GM19025 (cell line): Measurements from ENCODE around the gene ATOH8.
"Not testable (repeated sequence)": the region's sequence is repeated elsewhere in the genome, so short reads cannot be mapped to it uniquely, and the experiment has no call there.

Experiments
- ATAC-seq: cut with Tn5 transposase; IDR thresholded peaks from one replicate; pipeline ENCODE4 v1.9.1; 2021; ENCODE audit warnings: mild to moderate bottlenecking, low read depth, moderate library complexity; ENCODE audit not compliant: unreplicated experiment

The ATOH8 gene

DNA sequence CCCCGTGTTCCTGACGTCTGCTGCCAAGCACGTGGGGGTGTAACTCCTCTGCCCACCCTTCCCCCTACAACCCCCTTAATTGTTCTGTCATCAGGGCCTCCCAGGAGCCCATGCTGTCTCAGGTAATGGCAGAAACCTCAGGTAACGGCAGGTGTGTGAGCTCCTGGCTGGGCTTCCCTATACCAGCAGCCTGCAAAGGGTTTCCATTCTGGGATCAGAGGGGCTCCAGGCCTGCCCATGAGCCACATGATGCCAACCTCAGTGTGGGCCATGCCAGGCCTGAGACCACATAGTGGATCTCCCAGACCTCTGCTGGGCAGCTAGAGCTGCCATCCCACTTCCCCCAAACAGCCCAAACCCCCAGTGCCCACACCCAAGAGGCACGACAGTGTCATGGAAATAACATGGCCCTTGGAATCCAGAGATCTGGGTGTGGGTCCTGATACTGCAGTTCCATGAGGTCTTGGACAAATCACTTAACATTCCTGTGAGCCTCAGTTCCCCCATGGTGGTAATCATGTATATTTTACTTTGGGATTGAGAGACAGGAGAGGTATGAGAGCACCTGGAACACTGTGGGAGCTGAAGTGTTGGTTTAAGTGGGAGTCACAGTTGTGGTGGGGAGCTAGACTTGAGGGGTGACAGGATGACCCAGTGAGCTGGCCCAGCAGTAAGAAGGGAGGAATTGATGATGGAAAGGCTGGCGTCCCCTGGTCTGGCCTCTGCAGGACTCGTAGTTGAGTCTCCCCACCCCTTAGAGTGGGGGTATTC is 59.6 kb downstream of the ATOH8 start:
- ATAC-seq = no peak

GRCh38 chr2:85813982-85814801 is 60.4 kb downstream of the ATOH8 start:
- ATAC-seq = no peak

GRCh38 chr2:85814802-85815550 is 61.2 kb downstream of the ATOH8 start:
- no peak for ATAC-seq

GRCh38 chr2:85819811-85820510 is 66.2 kb downstream of the ATOH8 start:
- ATAC-seq = no peak

DNA sequence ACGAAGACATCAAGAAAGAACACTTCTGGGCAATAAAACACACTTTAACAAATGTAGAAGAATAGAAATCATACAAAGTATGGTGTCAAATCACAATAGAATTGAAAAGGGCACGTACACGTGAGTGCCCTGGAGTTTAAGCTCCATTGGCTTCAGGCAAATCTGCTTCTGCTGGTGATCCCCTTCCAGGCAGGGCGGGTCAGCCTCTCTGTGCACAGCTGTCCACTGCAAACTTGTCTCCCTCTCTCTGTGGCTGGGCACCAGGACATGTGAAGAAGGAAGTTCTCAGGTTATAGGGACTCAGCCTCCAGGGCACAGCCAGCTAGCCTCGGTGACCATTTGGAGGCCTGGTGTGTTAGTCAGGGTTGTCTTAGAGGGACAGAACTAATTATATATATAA is 69.0 kb downstream of the ATOH8 start:
- no peak for ATAC-seq

- no peak for ATAC-seq
Observed at GRCh38 chr2:85823951-85824350, 70.2 kb downstream of the ATOH8 start.

DNA sequence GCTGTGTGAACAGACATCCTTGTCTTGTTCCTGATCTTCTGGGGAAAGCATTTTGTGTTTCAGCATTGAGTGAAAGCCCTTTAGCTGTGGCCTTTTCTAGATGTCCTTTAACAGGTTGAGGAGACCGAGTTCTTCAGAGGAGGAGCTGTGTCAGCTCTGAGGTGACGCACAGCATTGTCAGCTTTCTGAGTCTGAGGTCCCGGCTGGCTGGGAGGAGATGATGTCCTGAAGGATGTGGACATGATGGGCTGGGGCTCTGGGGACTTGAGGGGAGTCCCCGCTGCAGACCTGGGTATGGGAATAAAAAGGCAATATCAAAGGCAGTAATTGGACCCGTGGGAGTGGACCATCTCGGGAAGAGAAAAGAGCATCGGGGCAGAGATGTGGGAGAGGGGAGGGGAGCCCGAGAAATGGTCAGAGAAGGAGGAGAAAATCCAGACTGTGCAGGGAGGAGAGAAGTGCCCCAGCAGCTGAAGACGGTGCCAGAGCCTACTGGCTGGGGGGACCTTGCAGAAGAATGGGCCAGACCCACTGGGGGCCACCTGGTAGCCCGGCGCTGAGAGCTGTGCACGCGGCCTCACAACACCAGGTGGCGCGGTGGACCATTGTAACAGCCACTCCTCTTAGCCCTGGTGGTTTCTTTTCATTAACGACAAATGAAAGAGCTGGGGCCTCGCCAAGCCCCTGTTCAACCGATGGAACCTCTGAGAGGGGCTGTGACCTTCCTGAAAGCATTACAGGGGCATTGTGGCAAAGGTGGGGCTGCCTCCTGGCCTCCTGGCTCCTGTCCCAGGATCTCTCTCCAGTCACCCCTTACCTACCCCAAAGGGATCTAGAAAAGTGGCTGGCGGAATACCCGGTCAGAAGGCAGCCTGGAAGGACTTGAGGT is 73.4 kb downstream of the ATOH8 start:
- ATAC-seq = no peak

- ATAC-seq = no peak
Observed at GRCh38 chr2:85827879-85828569, 74.2 kb downstream of the ATOH8 start.

GRCh38 chr2:85828725-85829124 is 74.9 kb downstream of the ATOH8 start:
- no peak for ATAC-seq

GRCh38 chr2:85829394-85829793 is 75.6 kb downstream of the ATOH8 start:
- not testable (repeated sequence) for ATAC-seq

DNA sequence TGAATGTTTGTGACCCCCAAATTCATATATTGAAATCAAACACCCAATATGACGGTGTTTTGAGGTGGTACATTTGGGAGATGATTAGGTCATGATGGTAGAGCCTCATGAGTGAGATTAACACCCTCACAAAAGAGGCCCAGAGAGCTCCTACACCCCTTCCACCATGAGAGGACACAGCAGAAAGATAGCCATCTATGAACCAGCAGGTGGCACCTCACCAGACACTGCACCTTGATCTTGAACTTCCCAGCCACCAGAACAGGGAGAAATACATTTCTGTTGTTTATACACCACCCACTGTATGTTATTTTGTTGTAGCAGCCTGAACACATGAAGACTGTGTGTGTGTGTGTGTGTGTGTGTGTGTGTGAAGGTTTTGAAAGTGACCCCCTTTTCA is 76.9 kb downstream of the ATOH8 start:
- ATAC-seq = no peak

DNA sequence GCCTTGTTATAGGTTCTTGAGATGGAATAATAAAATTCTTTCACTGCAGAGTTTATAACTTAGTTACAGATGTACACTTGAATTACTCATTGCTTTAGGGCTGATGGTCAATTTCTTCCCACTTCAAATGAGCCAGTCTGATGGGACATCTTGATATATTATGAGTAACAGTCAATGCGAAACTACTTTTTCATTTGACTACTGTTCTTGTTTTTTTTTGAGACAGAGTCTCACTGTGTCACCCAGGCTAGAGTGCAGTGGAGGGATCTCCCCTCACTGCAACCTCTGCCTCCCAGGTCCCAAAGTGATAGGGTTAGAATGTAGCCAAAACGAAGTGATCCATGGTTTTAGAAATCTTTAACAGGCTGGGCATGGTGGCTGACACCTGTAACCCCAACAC is 77.9 kb downstream of the ATOH8 start:
- no peak for ATAC-seq

DNA sequence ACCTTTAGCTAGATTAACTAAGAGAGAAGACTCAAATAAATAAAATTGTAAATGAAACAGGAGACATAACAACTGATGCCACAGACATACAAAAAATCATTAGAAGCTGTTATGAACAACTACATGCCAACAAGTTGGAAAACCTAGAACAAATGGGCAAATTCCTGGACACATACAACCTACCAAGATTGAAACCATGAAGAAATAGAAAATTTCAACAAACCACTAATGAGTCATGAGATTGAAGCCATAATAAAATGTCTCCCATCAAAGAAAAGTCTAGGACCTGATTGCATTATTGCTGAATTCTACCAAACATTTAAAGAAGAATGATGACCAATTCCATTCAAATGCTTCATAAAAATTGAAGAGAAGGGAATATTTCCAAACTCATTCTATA is 80.7 kb downstream of the ATOH8 start:
- ATAC-seq = no peak
